Measurements from ENCODE around the gene SUN2.

Gene SUN2

DNA sequence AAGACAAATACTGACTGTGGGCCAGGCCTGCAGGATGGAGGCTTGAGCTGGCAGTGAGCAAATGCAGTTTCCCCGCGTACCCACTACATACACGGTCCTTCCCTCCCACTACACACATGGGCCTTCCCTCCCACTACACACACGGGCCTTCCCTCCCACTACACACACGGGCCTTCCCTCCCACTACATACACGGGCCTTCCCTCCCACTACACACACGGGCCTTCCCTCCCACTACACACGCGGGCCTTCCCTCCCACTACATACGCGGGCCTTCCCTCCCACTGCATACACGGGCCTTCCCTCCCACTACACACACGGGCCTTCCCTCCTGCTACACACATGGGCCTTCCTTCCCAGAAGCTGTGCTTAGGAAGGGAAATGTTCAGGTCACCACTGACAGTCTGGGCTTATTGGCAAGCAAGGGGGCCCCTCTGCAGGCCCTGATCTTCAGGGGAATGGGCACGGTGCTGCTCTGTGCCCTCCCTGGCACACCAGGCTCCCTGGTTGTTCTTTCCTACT lies 27.4 kb upstream of the SUN2 start:
- Histone ChIP-seq H3K79me2 (ENCODE audit: low read length) (no peaks in the 10 kb centered on the region), H3K9ac (ENCODE audit: low read length) (no peak overlapping the region), H2AFZ (ENCODE audit: low read depth, low read length) (no peak overlapping the region), H3K9me3 (ENCODE audit: insufficient read depth, low read length) (no peaks in the 10 kb centered on the region), H3K4me1 (ENCODE audit: low read length) (no peaks in the 10 kb centered on the region), H3K27me3 (ENCODE audit: low read depth, low read length) (no peaks in the 10 kb centered on the region), H3K4me2 (ENCODE audit: low read length) (no peak overlapping the region), H3K36me3 (replicated peaks; ENCODE audit: low read depth, low read length) (no peaks in the 10 kb centered on the region), H3K27ac (ENCODE audit: low read length) (no peak overlapping the region), H4K20me1 (ENCODE audit: insufficient read depth, low read length) (no peaks in the 10 kb centered on the region), H3K4me3 (ENCODE audit: low read length) (no peak overlapping the region)
- TF ChIP-seq, protein P1, sequence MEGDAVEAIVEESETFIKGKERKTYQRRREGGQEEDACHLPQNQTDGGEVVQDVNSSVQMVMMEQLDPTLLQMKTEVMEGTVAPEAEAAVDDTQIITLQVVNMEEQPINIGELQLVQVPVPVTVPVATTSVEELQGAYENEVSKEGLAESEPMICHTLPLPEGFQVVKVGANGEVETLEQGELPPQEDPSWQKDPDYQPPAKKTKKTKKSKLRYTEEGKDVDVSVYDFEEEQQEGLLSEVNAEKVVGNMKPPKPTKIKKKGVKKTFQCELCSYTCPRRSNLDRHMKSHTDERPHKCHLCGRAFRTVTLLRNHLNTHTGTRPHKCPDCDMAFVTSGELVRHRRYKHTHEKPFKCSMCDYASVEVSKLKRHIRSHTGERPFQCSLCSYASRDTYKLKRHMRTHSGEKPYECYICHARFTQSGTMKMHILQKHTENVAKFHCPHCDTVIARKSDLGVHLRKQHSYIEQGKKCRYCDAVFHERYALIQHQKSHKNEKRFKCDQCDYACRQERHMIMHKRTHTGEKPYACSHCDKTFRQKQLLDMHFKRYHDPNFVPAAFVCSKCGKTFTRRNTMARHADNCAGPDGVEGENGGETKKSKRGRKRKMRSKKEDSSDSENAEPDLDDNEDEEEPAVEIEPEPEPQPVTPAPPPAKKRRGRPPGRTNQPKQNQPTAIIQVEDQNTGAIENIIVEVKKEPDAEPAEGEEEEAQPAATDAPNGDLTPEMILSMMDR (IDR thresholded peaks at IDR 0.05; ENCODE audit: low read depth, low read length): no peak
- no peak for TF ChIP-seq EZH2phosphoT487 (IDR thresholded peaks at IDR 0.05; ENCODE audit: low read depth)

DNA sequence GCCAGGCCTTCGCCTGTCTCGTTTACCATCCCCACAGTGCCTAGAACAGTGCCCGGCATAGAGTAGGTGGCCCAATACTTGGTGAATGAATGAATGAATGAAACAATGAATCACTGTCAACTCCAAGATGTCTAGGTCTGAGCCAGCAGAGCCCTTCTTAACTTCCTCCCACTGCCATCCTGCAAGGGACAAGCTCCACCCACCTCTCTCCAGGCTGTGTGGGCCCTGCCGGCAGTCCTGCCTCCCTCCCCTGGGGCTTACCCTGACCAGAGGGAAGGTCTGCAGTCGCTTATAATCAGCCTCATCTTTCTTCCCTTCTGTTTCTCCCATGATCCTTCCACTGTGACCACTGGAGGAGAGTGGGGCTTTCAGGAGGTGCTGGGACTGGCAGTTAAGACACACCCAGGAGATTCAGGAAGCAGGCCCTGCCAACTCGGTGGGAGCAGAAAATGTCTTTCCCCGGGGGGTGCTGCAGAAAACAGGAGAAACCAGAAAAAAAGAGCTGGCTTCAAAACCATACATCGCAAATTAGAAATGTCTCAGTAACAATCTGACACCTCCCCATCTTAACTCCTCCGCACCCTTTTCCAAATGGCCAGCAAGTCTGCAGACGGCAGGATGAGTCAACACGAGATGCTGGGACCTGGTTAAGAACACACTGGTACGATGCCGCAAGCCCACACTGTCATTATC lies 26.8 kb upstream of the SUN2 start:
- Histone ChIP-seq H3K36me3 (replicated peaks; ENCODE audit: low read depth, low read length) (no peaks in the 10 kb centered on the region), H2AFZ (ENCODE audit: low read depth, low read length) (no peak overlapping the region), H3K27me3 (ENCODE audit: low read depth, low read length) (no peaks in the 10 kb centered on the region), H3K27ac (ENCODE audit: low read length) (no peak overlapping the region), H3K9me3 (ENCODE audit: insufficient read depth, low read length) (no peaks in the 10 kb centered on the region), H3K9ac (ENCODE audit: low read length) (no peak overlapping the region), H4K20me1 (ENCODE audit: insufficient read depth, low read length) (no peaks in the 10 kb centered on the region), H3K4me1 (ENCODE audit: low read length) (no peaks in the 10 kb centered on the region), H3K79me2 (ENCODE audit: low read length) (no peaks in the 10 kb centered on the region), H3K4me2 (ENCODE audit: low read length) (no peak overlapping the region), H3K4me3 (ENCODE audit: low read length) (no peak overlapping the region)
- TF ChIP-seq, protein P1 (IDR thresholded peaks at IDR 0.05; ENCODE audit: low read depth, low read length): no peak
- TF ChIP-seq EZH2phosphoT487 (IDR thresholded peaks at IDR 0.05; ENCODE audit: low read depth): no peak

DNA sequence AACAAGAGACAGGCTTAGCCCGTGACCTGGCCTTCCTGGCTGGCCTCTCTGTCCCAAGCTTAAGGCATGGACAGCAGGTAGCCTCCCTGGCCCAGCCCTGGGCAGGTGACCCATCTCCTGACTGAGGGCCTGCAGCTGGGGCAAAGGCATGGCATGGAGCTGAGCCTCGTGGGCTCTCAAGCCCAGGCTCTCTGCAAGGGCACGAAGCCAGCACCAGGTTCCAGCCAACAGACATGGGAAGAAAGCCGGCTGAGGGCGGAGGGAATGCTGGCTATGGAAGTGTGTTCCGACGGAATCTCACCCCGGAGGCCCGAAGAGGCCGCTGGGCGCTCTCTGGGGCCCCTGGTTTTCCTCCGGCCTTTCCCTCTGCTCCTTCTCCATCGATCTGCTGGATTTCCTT lies 25.2 kb upstream of the SUN2 start:
- Histone ChIP-seq H3K4me3 (ENCODE audit: low read length) (no peak overlapping the region), H3K27ac (ENCODE audit: low read length) (no peak overlapping the region), H3K9ac (ENCODE audit: low read length) (no peak overlapping the region), H3K9me3 (ENCODE audit: insufficient read depth, low read length) (no peaks in the 10 kb centered on the region), H4K20me1 (ENCODE audit: insufficient read depth, low read length) (no peaks in the 10 kb centered on the region), H3K27me3 (ENCODE audit: low read depth, low read length) (no peaks in the 10 kb centered on the region), H3K4me1 (ENCODE audit: low read length) (no peaks in the 10 kb centered on the region), H3K36me3 (replicated peaks; ENCODE audit: low read depth, low read length) (no peaks in the 10 kb centered on the region), H2AFZ (ENCODE audit: low read depth, low read length) (no peak overlapping the region), H3K4me2 (ENCODE audit: low read length) (no peak overlapping the region), H3K79me2 (ENCODE audit: low read length) (no peaks in the 10 kb centered on the region)
- TF ChIP-seq EZH2phosphoT487 (IDR thresholded peaks at IDR 0.05; ENCODE audit: low read depth): no peak
- TF ChIP-seq, protein P1 (IDR thresholded peaks at IDR 0.05; ENCODE audit: low read depth, low read length): no peak

DNA sequence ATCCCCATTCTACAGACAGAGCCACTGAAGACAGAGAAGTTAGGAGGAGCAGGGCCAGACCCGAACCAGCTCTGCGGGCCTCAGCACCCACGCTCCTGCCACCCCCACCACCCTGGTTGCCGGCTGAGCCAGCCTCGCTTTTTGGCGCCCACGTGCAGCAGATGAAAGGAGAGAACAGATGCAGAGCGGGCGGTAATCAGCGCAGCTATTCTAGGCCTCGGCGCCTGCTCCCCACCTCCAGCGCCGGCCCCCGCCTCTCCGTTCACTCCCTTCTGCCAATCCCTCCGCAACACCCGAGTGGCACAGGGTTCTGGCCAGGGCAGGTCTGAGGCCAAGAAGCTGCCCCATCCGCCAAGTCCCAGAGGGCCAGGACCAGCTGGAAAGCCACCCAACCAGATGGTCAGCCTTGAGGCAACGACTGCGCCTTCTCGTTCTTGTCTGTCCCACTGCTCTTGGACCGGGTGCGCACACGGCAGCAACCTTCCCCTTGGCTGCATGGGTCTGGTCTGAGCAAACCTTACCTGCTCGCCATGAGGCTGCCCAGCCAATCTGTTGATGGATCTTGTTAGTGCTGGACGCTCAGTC lies 21.4 kb upstream of the SUN2 start:
- Histone ChIP-seq H3K79me2 (ENCODE audit: low read length) (no peaks in the 10 kb centered on the region), H3K9ac (ENCODE audit: low read length) (no peak overlapping the region), H3K36me3 (replicated peaks; ENCODE audit: low read depth, low read length) (no peaks in the 10 kb centered on the region), H3K4me1 (ENCODE audit: low read length) (no peaks in the 10 kb centered on the region), H3K4me3 (ENCODE audit: low read length) (no peak overlapping the region), H2AFZ (ENCODE audit: low read depth, low read length) (no peak overlapping the region), H4K20me1 (ENCODE audit: insufficient read depth, low read length) (no peaks in the 10 kb centered on the region), H3K27ac (ENCODE audit: low read length) (no peak overlapping the region), H3K4me2 (ENCODE audit: low read length) (no peak overlapping the region), H3K27me3 (ENCODE audit: low read depth, low read length) (no peaks in the 10 kb centered on the region), H3K9me3 (ENCODE audit: insufficient read depth, low read length) (no peaks in the 10 kb centered on the region)
- TF ChIP-seq, protein P1 (IDR thresholded peaks at IDR 0.05; ENCODE audit: low read depth, low read length): no peak
- TF ChIP-seq EZH2phosphoT487 (IDR thresholded peaks at IDR 0.05; ENCODE audit: low read depth): no peak
